Measurements from ENCODE around the gene SHLD1.
"Not testable (repeated sequence)": the region's sequence is repeated elsewhere in the genome, so short reads cannot be mapped to it uniquely, and the experiment has no call there.

The SHLD1 gene, protein sequence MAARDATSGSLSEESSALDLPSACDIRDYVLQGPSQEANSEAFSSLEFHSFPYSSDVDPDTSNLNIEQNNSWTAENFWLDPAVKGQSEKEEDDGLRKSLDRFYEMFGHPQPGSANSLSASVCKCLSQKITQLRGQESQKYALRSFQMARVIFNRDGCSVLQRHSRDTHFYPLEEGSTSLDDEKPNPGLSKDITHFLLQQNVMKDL

GRCh38 chr20:5749952-5750779 is at the start of gene SHLD1:
Gene SHLD1 (plus strand): TSS chr20:5750401. CDS start chr20:5772866, 22,465 bp downstream.
- DNase-seq (ENCODE audit: low read depth), result peak; percentile 60

DNA sequence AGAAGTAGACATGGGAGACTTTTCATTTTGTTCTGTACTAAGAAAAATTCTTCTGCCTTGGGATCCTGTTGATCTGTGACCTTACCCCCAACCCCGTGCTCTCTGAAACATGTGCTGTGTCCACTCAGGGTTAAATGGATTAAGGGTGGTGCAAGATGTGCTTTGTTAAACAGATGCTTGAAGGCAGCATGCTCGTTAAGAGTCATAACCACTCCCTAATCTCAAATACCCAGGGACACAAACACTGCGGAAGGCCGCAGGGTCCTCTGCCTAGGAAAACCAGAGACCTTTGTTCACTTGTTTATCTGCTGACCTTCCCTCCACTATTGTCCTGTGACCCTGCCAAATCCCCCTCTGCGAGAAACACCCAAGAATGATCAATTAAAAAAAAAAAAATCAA is 47.9 kb upstream of the SHLD1 start:
- DNase-seq (ENCODE audit: low read depth), result not testable (repeated sequence)

GRCh38 chr20:5703681-5704101 is 46.5 kb upstream of the SHLD1 start:
- DNase-seq (ENCODE audit: low read depth), result no peak

GRCh38 chr20:5705827-5706226 is 44.4 kb upstream of the SHLD1 start:
- DNase-seq (ENCODE audit: low read depth), result no peak

DNA sequence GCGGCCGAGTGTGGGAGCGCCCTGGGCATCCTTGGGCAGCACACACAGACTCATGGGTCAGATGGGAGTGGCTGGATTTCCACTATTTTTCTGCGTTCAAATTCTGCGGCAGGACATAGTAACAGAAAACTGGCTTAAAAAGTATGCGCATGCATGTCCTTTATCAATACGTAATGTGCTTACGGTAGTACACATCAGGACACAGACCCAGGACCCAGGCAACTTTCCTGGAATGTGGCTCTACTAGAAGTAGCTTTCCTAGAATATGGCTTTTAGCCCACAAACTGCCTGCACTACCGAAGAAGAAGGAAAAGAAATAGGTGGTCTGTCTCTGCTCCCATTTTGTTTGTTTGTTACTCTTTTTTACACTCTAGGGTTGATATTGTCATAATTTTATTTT is 43.4 kb upstream of the SHLD1 start:
- DNase-seq (ENCODE audit: low read depth), result no peak

DNA sequence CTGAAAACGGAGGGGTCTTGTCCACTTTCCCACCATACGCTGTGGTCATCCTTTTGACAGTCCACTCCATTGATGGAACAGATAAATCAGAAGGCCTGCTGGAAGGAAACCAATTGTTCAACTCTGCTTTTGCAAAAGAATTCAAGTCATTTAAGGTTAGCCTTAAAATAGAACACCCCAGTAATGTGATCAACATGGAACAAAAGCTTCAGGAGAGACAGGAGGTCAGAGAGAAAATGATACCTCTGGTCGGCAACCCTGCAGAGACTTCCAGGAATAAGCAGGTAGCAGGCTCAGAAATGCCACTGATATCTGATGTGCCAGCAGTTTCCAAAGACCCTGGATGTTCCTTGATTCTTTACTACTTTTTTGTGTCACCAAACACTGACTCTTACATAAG is 39.6 kb upstream of the SHLD1 start:
- DNase-seq (ENCODE audit: low read depth), result no peak

DNA sequence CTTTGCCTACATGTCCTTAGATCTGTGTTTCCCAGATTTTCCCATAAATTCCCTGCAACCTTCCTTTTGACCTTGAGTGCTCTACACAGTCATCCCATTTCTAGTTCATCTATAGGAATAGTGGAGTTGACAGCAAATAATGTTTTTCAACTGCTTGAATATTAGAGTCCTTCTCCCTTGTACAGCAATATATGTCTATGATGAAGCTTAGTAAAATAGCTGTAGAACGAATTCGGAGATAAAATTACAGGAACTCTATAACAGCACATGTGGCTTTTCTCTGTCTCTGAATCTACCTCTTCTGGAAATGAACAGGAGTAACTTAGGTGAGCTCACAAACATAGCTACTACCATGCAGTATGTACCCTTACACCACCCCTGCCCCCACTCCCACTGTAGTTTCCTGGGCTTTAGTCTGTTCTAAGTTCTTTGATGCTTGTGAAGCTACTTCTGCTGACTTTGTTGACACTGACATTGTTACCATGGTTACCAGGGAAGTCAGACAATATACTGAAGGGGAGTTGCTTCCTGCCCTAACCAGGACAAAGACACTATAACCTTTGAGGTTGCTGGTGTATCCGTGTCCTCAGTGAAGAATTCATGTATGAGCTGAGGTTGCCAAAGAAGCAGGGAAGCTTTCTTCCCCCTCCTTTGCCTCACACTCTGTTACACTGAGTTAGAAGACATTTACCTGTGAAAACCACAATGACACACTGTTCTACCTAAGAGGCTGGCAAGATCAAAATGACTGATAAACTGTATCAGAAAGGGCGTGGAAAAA is 35.8 kb upstream of the SHLD1 start:
- DNase-seq (ENCODE audit: low read depth), result no peak

- DNase-seq (ENCODE audit: low read depth), result no peak
Observed at GRCh38 chr20:5715071-5715841, 34.9 kb upstream of the SHLD1 start.

DNA sequence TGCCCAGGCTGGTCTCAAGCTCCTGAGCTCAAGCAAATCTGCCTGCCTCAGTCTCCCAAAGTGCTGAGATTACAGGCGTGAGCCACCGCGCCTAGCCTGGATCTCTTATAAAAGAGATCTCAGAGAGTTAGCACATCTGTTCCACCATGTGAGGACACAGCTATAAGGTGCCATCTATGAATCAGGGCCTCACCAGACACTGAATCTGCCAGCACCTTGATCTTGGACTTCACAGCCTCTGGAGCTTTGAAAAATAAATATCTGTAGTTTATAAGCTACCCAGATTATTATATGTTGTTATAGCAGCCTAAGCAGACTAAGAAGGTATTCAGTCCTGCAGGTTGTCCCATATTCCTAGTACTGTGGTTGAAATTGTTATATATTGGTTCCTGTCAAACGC is 33.2 kb upstream of the SHLD1 start:
- no peak for DNase-seq (ENCODE audit: low read depth)

- no peak for DNase-seq (ENCODE audit: low read depth)
Observed at GRCh38 chr20:5718896-5719595, 31.2 kb upstream of the SHLD1 start.

- no peak for DNase-seq (ENCODE audit: low read depth)
Observed at GRCh38 chr20:5719861-5720403, 30.3 kb upstream of the SHLD1 start.

- no peak for DNase-seq (ENCODE audit: low read depth)
Observed at GRCh38 chr20:5720696-5721095, 29.5 kb upstream of the SHLD1 start.

DNA sequence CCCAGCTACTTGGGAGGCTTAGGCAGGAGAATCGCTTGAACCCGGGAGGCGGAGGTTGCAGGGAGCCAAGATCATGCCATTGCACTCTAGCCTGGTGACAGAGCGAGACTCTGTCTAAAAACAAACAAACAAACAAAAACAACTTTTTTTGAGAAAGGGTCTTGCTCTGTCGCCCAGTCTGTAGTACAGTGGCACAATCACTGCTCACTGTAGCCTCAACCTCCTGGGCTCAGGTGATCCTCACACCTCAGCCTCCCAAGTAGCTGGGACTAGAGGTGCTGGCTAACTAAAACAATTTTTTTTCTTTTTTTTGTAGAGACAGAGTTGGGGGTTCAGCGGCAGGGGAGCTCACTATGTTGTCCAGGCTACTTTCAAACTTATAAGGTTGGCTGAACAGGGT is 28.8 kb upstream of the SHLD1 start:
- DNase-seq (ENCODE audit: low read depth), result not testable (repeated sequence)

DNA sequence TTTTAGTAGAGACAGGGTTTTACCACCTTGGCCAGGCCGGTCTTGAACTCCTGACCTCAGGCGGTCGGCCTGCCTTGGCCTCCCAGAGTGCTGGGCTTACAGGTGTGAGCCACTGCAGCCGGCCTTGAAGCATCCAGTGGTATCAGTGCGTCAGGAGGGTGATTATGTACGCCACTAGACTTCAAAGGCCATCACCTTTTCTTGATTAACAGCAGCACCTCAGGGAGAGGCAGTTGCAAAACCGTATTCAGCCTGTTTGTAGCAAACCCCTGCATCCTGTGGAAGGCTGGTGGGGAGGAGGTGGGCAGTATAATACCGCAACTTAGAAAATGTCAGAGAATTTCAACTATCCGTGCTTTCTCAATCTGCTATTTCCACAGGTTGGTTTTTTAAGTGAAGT is 27.3 kb upstream of the SHLD1 start:
- no peak for DNase-seq (ENCODE audit: low read depth)

DNA sequence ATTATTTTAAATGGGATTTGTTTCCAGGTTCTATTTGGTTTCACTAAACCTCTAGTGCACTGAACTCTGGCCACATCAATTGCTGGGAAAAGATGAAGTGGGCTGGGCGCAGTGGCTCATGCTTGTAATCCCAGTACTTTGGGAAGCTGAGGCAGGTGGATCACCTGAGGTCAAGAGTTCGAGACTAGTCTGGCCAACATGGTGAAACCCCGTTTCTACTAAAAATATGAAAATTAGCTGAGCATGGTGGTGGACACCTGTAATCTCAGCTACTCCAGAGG is 25.1 kb upstream of the SHLD1 start:
- not testable (repeated sequence) for DNase-seq (ENCODE audit: low read depth)

- DNase-seq (ENCODE audit: low read depth), result no peak
Observed at GRCh38 chr20:5727018-5727515, 23.1 kb upstream of the SHLD1 start.

DNA sequence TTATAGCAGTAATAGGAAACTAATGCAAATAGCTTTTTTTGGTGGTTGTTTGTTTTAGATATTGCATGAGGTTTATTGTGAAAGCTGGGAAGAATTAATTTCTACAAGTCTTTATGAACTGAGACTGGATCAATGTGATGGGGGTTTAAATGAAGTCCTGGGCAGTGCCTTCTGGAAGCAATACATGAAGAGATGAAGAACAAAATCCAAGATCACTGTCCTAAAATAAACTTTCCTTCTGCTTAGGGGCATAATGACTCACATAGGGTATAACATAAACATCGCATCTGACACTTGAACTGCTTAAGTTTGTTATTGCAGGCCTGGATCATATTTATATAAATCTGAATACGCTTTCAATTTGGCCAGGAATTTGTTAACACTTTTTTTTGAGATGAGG is 20.9 kb upstream of the SHLD1 start:
- no peak for DNase-seq (ENCODE audit: low read depth)

DNA sequence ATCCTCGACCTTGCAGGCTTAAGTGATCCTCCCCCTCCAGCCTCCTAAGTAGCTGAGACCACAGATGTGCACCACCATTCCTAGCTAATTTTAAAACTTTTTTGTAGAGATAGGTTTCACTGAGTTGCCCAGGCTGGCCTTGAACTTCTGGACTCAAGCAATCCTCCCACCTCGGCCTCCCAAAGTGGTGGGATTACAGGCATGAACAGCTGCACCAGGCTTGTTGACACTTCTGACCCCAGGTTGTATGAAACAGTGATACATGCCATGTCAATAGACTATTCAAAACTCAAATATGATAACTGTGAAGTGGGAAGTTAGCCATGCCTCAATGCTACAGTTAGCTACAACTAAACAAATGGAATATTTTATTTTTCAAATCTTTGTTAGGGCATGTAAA is 20.1 kb upstream of the SHLD1 start:
- DNase-seq (ENCODE audit: low read depth), result no peak

GRCh38 chr20:5731753-5732366 is 18.3 kb upstream of the SHLD1 start:
- DNase-seq (ENCODE audit: low read depth), result no peak

DNA sequence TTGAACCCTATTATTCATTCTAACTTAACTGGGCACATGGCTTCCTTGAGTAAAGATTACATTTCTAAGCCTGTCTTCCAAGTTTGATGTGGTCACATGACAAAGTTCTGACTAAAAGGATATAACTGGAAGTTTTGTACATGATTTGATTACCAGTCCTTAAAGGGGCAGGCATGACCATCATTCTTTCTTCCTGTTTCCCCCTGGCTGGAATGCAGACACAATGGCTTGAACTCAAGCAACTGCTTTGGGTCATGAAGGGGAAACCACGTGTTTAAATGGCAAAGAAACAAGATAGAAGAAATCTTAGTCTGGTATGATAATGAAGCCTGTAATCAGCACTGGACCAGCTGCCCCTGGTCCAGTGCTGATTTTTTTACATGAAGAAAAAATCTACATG is 15.6 kb upstream of the SHLD1 start:
- no peak for DNase-seq (ENCODE audit: low read depth)

Data from GM04504 (cell line).